ENCODE results near the gene UBR4. TPM values are rescaled to one million over a fixed set of nuclear protein-coding genes. Genes with fewer than 3 reads are reported as not detected.

Gene UBR4
- total and polyA plus RNA-seq, 2 experiments from 2014 or later, result 111 to 230 TPM

GRCh38 chr1:19034721-19035120 is 175.3 kb downstream of the UBR4 start:
- ATAC-seq, result no peak
- no peak overlapping the region for H2AFZ ChIP-seq
- no peaks in the 10 kb centered on the region for H3F3A ChIP-seq (replicated peaks; ENCODE audit: low read depth)
- Mint-ChIP-seq H3K4me3 (no peak overlapping the region), H3K4me1 (peaks cover 3% of the 10 kb centered on the region; the same call in 1 of the 3 replicates), H3K27ac (no peak overlapping the region), H3K36me3 (ENCODE audit: low read depth) (no peaks in the 10 kb centered on the region), H3K27me3 (ENCODE audit: insufficient read depth, low read depth, poor library complexity) (peaks cover 4% of the 10 kb centered on the region), H3K9me3 (no peaks in the 10 kb centered on the region)
- DNase-seq (ENCODE audit: low spot score), result no peak
- TF ChIP-seq ZNF331 (CRISPR knock-in tag; IDR thresholded peaks at IDR 0.05; ENCODE audit: low read depth) (no peak), ZNF114 (CRISPR knock-in tag; IDR thresholded peaks at IDR 0.05) (no peak), STAT1 (IDR thresholded peaks at IDR 0.05; ENCODE audit: unreplicated experiment) (no peak), EZH2 (IDR thresholded peaks at IDR 0.05; ENCODE audit: low read depth, unreplicated experiment) (no peak), NANOG (IDR thresholded peaks at IDR 0.05; ENCODE audit: borderline replicate concordance) (no peak), EZH2phosphoT487 (IDR thresholded peaks at IDR 0.05; ENCODE audit: unreplicated experiment) (no peak), POLR2AphosphoS5 (IDR thresholded peaks at IDR 0.05; ENCODE audit: low read depth) (no peak), ZNF462 (CRISPR knock-in tag; IDR thresholded peaks at IDR 0.05) (no peak), CTCF (conservative IDR thresholded peaks at IDR 0.05; ENCODE audit: low read depth in 2 of 2) (no peak), ETS1 (IDR thresholded peaks at IDR 0.05) (no peak), REST (IDR thresholded peaks at IDR 0.05; ENCODE audit: unreplicated experiment) (no peak), CREB1 (CRISPR knock-in tag; IDR thresholded peaks at IDR 0.05; ENCODE audit: low read depth) (no peak), JUNB (IDR thresholded peaks at IDR 0.05; ENCODE audit: unreplicated experiment) (no peak)
- no peaks in the 10 kb centered on the region for H3K9me2 ChIP-seq (ENCODE audit: insufficient read depth)
- no peaks in the 10 kb centered on the region for H3K27me3 ChIP-seq (ENCODE audit: insufficient read depth)
- H4K20me1 ChIP-seq (replicated peaks; ENCODE audit: insufficient read depth), result no peaks in the 10 kb centered on the region
- H3K4me1 ChIP-seq (ENCODE audit: insufficient read depth), result no peaks in the 10 kb centered on the region
- no peak overlapping the region for H3K4me2 ChIP-seq
- H3K79me2 ChIP-seq (replicated peaks; ENCODE audit: insufficient read depth), result no peaks in the 10 kb centered on the region
- no peaks in the 10 kb centered on the region for H3K36me3 ChIP-seq (ENCODE audit: insufficient read depth)
- no peak overlapping the region for H3K4me3 ChIP-seq
- no peak overlapping the region for H3K27ac ChIP-seq (ENCODE audit: low read depth)

Measured in GM23338 (cell line).